Astrocyte of the cerebellum (primary cell): ENCODE data around the gene C2CD2.

Source experiments
- DNase-seq: peaks from one replicate; pipeline ENCODE4 v3.0.0-alpha.2; 2011; ENCODE audit warnings: low read depth
- H3K4me3 ChIP-seq: 2 replicates; pipeline ENCODE4 v1.5.1; 2011; ENCODE audit warnings: mild to moderate bottlenecking, low read depth, low read length, moderate library complexity
- in situ Hi-C: cut with HindIII; loops from 2 replicates; pipeline ENCODE4 v1.10.0; 2017; ENCODE audit warnings: low sequenced_read_pairs
- TF ChIP-seq, protein P1 (sequence below): IDR thresholded peaks from 2 replicates; pipeline ENCODE4 v1.5.1; 2012; ENCODE audit warnings: low read length, low read depth, moderate library complexity, mild to moderate bottlenecking; ENCODE audit errors: missing control alignments

The C2CD2 gene

GRCh38 chr21:41848958-41849580 is 104.7 kb downstream of the C2CD2 start:
- TF ChIP-seq, protein P1, sequence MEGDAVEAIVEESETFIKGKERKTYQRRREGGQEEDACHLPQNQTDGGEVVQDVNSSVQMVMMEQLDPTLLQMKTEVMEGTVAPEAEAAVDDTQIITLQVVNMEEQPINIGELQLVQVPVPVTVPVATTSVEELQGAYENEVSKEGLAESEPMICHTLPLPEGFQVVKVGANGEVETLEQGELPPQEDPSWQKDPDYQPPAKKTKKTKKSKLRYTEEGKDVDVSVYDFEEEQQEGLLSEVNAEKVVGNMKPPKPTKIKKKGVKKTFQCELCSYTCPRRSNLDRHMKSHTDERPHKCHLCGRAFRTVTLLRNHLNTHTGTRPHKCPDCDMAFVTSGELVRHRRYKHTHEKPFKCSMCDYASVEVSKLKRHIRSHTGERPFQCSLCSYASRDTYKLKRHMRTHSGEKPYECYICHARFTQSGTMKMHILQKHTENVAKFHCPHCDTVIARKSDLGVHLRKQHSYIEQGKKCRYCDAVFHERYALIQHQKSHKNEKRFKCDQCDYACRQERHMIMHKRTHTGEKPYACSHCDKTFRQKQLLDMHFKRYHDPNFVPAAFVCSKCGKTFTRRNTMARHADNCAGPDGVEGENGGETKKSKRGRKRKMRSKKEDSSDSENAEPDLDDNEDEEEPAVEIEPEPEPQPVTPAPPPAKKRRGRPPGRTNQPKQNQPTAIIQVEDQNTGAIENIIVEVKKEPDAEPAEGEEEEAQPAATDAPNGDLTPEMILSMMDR = no peak
- DNase-seq = no peak
- in situ Hi-C loops = no loop called here
- H3K4me3 ChIP-seq = no peak overlapping the region

DNA sequence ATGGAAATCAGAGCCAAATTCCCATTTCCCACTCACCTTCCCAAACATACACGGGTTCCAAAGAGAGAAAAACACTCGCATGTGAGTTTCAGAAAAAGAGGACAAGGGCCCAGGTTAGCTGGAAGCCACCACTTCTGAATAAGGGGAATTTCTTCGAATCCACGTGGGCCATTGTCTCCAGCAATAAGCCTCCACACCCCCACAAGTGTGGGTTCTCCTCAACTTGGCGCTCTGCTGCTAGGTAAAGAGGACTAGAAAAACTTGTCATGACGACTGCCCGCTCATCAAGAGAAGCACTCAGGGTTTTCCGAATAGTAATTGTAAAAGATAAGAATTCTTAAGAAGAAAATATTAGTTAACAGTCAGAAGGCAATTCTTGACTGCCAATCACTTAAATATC is 105.3 kb downstream of the C2CD2 start:
- TF ChIP-seq, protein P1 = no peak
- DNase-seq = no peak
- H3K4me3 ChIP-seq = no peak overlapping the region
- in situ Hi-C loops = no loop called here

DNA sequence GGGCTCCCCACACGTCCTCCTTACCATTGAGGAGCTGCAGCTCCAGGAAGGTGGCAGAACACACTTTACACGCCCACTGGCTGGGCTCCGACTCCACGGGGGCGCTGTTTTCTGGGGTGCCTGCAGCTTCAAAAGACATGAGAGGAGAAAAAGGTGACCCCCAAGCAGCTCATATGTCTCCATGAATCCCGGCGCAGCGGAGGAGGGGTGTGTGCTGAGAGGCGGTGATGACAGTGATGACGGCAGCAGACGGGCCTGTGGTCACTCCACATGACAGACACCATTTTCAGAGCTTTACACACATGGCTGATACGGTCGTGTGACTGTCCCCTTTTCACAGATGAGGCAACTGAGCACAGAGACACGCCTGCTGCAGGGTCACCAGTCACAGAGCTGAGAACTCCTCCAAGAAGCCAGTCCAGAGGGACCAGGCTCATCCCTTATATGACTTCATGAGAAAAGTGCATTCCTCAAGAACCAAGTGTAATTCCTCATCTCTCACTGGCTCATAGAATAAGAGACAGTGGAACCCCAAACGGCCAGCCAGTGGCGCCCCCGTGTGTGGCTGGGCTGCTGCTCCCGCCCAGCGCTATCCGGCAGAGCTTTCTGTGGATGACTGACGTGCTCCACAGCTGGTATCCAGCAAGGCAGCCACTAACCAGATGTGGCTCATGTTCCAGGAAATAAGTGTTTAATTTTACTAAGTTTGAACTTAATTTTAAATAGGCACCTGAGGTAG is 106.6 kb downstream of the C2CD2 start:
- H3K4me3 ChIP-seq = no peak overlapping the region
- no peak for DNase-seq
- TF ChIP-seq, protein P1 = peak; percentile 18
- in situ Hi-C loops = no loop called here

DNA sequence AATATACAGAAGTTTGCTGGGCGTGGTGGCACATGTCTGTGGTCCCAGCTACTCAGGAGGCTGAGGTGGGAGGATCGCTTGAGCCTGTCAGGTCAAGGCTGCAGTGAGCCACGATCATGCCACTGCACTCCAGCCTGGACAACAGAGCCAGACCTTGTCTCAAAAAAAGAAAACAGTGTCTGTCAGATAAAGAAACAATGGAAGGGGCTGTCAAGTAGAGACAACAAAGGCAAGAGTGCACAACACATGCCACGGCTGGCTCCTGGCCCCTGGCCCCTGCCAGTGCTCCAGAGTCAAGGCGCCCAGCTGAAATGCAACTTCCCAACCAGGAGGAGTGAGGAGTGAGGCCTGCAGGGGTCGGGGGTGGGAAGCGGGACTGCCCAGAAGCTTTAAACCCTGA is 107.3 kb downstream of the C2CD2 start:
- no peak for DNase-seq
- TF ChIP-seq, protein P1 = no peak
- in situ Hi-C loops = no loop called here
- H3K4me3 ChIP-seq = no peak overlapping the region

DNA sequence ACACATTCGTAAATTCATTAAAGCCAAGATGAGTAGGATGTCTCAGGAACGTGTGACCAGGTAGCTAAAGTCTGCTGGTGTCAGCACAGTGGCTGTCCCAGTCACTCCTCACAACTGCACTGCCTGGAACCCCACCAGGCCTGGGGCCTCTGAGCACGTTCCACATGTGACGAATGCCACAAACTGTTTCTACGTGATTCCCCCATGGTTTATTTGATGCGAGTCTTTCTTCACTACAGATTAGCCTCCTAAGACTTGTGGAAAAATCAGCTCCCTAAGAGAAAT is 107.8 kb downstream of the C2CD2 start:
- in situ Hi-C loops = no loop called here
- no peak overlapping the region for H3K4me3 ChIP-seq
- TF ChIP-seq, protein P1 = no peak
- no peak for DNase-seq

DNA sequence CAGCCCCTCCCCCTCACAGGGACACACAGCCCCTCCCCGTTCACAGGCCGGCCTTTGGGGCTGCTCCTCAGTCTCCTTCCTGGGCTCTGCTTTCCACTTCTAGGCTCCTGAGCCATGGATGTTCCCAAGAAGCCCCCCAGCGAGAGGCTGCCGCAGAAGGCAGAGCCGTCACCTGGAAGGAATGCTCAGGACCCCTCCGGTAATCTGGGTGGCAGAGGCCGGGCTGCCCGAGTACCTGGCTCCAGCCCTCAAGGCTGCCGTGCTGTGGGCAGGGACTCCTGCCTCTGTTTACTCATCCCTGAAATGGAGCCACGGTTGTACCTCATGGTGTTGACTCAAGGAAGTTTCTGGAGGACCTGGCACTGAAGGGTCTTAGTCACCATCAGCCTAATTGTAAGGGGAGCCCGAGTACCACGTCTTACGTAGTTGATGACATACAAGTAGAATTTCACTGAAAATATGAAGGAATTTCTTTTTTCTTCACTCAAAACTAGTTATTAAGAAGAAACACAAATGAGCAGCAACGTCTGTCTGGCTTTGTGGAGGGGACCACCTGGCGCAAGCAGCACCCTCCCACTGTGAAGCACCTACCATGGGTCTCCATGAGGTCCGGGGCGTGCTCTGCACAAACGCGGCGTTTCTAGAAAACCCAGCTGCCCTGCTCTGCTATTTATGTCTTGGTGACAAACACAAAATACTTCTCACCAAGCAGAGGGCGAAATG is 108.3 kb downstream of the C2CD2 start:
- H3K4me3 ChIP-seq = no peak overlapping the region
- TF ChIP-seq, protein P1 = no peak
- DNase-seq = no peak
- in situ Hi-C loops = no loop called here
